Ureter (tissue), 1 donor: ENCODE data around the gene GJA5. TPM values are rescaled to one million over a fixed set of nuclear protein-coding genes. Genes with fewer than 3 reads are reported as not detected.

ENCODE experiments used
- DNase-seq: peaks from one replicate; pipeline ENCODE4 v3.0.0-alpha.2; 2020; ENCODE audit warnings: low spot score
- total RNA-seq: library from RNA; stranded (reverse); gene quantifications from one replicate; pipeline ENCODE4 v1.2.4, GENCODE V29; 2023
- donor health status: DM: yes; HTN: yes; CAD: no.

Gene GJA5
- total RNA-seq: 5.0 TPM

- no peak for DNase-seq
These were observed at the start of gene GJA5 for GRCh38 chr1:147760481-147761260. TSS of gene GJA5 (minus strand) at chr1:147760602. CDS start at chr1:147759238, 1,364 bp downstream.

- no peak for DNase-seq
These were observed 48.8 kb upstream of the GJA5 start for GRCh38 chr1:147809236-147809635.

GRCh38 chr1:147808025-147808424 is 47.6 kb upstream of the GJA5 start:
- DNase-seq: no peak

- no peak for DNase-seq
These were observed 47.0 kb upstream of the GJA5 start for GRCh38 chr1:147807405-147807804.

- no peak for DNase-seq
These were observed 44.7 kb upstream of the GJA5 start for GRCh38 chr1:147804942-147805723.

- DNase-seq: no peak
These were observed 40.4 kb upstream of the GJA5 start for GRCh38 chr1:147800804-147801203.

- DNase-seq: no peak
These were observed 38.3 kb upstream of the GJA5 start for GRCh38 chr1:147798731-147799130.

GRCh38 chr1:147794570-147794969 is 34.2 kb upstream of the GJA5 start:
- DNase-seq: no peak

GRCh38 chr1:147791876-147792275 is 31.5 kb upstream of the GJA5 start:
- no peak for DNase-seq

- no peak for DNase-seq
These were observed 27.4 kb upstream of the GJA5 start for GRCh38 chr1:147787765-147788164.

- DNase-seq: no peak
These were observed 26.1 kb upstream of the GJA5 start for GRCh38 chr1:147786536-147786935.

GRCh38 chr1:147785794-147786506 is 25.5 kb upstream of the GJA5 start:
- no peak for DNase-seq

- no peak for DNase-seq
These were observed 24.5 kb upstream of the GJA5 start for GRCh38 chr1:147784941-147785340.

GRCh38 chr1:147781056-147781471 is 20.7 kb upstream of the GJA5 start:
- no peak for DNase-seq

- DNase-seq: no peak
These were observed 17.3 kb upstream of the GJA5 start for GRCh38 chr1:147777694-147778093.

GRCh38 chr1:147773215-147773715 is 12.9 kb upstream of the GJA5 start:
- DNase-seq: no peak

- DNase-seq: no peak
These were observed 12.2 kb upstream of the GJA5 start for GRCh38 chr1:147772570-147772969.

GRCh38 chr1:147771226-147772125 is 11.1 kb upstream of the GJA5 start:
- no peak for DNase-seq

GRCh38 chr1:147769106-147769505 is 8.7 kb upstream of the GJA5 start:
- no peak for DNase-seq

- DNase-seq: no peak
These were observed 8.2 kb upstream of the GJA5 start for GRCh38 chr1:147768582-147768981.

- no peak for DNase-seq
These were observed 7.7 kb upstream of the GJA5 start for GRCh38 chr1:147768101-147768500.
